IMR-90 (cell line): Measurements from ENCODE around the gene CCDC88C. TPM values are rescaled to one million over a fixed set of nuclear protein-coding genes. Genes with fewer than 3 reads are reported as not detected.

Experiments
- ATAC-seq: fragments of 200-7000 bp; cut with Tn5 transposase; 2 replicates; pipeline ENCODE4 v1.9.1; 2020; ENCODE audit warnings: low read depth, mild to moderate bottlenecking, moderate library complexity
- BruUV-seq: library from RNA; stranded (reverse); fragments of 400-500 nt; replicated peaks from 2 replicates; lab custom pipeline; 2021; lab: Mats Ljungman, UMichigan
- CTCF ChIA-PET: fragments of 300-600 bp; formaldehyde crosslinking; extraction: SDS; loops from one replicate; lab custom pipeline; 2021; ENCODE audit warnings: antibody characterized with exemption; lab: Yijun Ruan, JAX
- POLR2A ChIA-PET: fragments of 300-600 bp; sonication (Branson Sonifier 250); formaldehyde crosslinking; loops from one replicate; lab custom pipeline; 2022; ENCODE audit warnings: antibody characterized with exemption; ENCODE audit not compliant: unreplicated experiment; lab: Charles Lee
- DNase-seq: peaks from one replicate; pipeline ENCODE4 v3.0.0; 2013
- H2AFZ ChIP-seq: replicated peaks from 2 replicates; pipeline ENCODE3; 2013; ENCODE audit warnings: low read length, mild to moderate bottlenecking; ENCODE audit not compliant: poor library complexity
- H2AK5ac ChIP-seq: 2 replicates; pipeline ENCODE4 v1.6.1; 2013; ENCODE audit warnings: low read depth, low read length, inconsistent platforms
- H2AK9ac ChIP-seq: replicated peaks from 2 replicates; pipeline ENCODE3; 2013; ENCODE audit warnings: mild to moderate bottlenecking, low read depth, low read length, moderate library complexity; ENCODE audit not compliant: poor library complexity
- H2BK120ac ChIP-seq: 2 replicates; pipeline ENCODE4 v1.6.1; 2013; ENCODE audit warnings: low read depth, low read length, inconsistent platforms
- H2BK15ac ChIP-seq: 3 replicates; pipeline ENCODE4 v1.6.1; 2013; ENCODE audit warnings: low read depth, low read length, inconsistent platforms
- H2BK20ac ChIP-seq: 2 replicates; pipeline ENCODE4 v1.6.1; 2013; ENCODE audit warnings: low read depth, mild to moderate bottlenecking, inconsistent platforms, low read length, moderate library complexity
- H2BK5ac ChIP-seq: 2 replicates; pipeline ENCODE4 v1.6.1; 2013; ENCODE audit warnings: mild to moderate bottlenecking, low read depth, low read length, inconsistent platforms; ENCODE audit not compliant: poor library complexity, severe bottlenecking
- H3K14ac ChIP-seq: replicated peaks from 2 replicates; pipeline ENCODE4 v1.6.1; 2013; ENCODE audit warnings: low read depth, low read length, inconsistent platforms
- H3K18ac ChIP-seq: 2 replicates; pipeline ENCODE4 v1.6.1; 2013; ENCODE audit warnings: low read depth, low read length, control low read depth
- H3K23ac ChIP-seq: 2 replicates; pipeline ENCODE4 v1.6.1; 2013; ENCODE audit warnings: low read depth, low read length, inconsistent platforms
- H3K27ac ChIP-seq: 2 replicates; pipeline ENCODE4 v1.5.1; 2013; ENCODE audit warnings: mild to moderate bottlenecking, control low read depth, low read length; ENCODE audit not compliant: insufficient read depth
- H3K27me3 ChIP-seq: 2 replicates; pipeline ENCODE4 v1.6.1; 2013; ENCODE audit warnings: low read length; ENCODE audit not compliant: control insufficient read depth, insufficient read depth
- H3K36me3 ChIP-seq: 2 replicates; pipeline ENCODE4 v1.6.1; 2013; ENCODE audit warnings: low read length, mixed read lengths; ENCODE audit not compliant: control insufficient read depth, insufficient read depth
- H3K4ac ChIP-seq: 2 replicates; pipeline ENCODE4 v1.6.1; 2013; ENCODE audit warnings: low read depth, low read length, inconsistent platforms
- H3K4me1 ChIP-seq: 2 replicates; pipeline ENCODE4 v1.6.1; 2013; ENCODE audit warnings: low read length, mixed read lengths; ENCODE audit not compliant: control insufficient read depth, insufficient read depth
- H3K4me2 ChIP-seq: 2 replicates; pipeline ENCODE4 v1.6.1; 2013; ENCODE audit warnings: low read depth, mild to moderate bottlenecking, control low read depth, low read length, moderate library complexity
- H3K4me3 ChIP-seq: 2 replicates; pipeline ENCODE4 v1.5.1; 2013; ENCODE audit warnings: low read depth, mild to moderate bottlenecking, control low read depth, low read length, moderate library complexity; ENCODE audit not compliant: insufficient read depth
- H3K56ac ChIP-seq: 2 replicates; pipeline ENCODE4 v1.6.1; 2013; ENCODE audit warnings: low read length, inconsistent platforms; ENCODE audit not compliant: insufficient read depth; ENCODE audit errors: extremely low read depth
- H3K79me1 ChIP-seq, 2 experiments: 2 replicates each; pipeline ENCODE4 v1.6.1; 2013; ENCODE audit warnings: low read length in 2 of 2, inconsistent platforms in 1 of 2, low read depth in 1 of 2
- H3K9ac ChIP-seq: 2 replicates; pipeline ENCODE4 v1.6.1; 2013; ENCODE audit warnings: low read depth, low read length, control low read depth
- H3K9me1 ChIP-seq: 2 replicates; pipeline ENCODE4 v1.6.1; 2013; ENCODE audit warnings: low read length, inconsistent platforms; ENCODE audit not compliant: insufficient read depth
- H3K9me3 ChIP-seq: 2 replicates; pipeline ENCODE4 v1.6.1; 2013; ENCODE audit warnings: low read length; ENCODE audit not compliant: control insufficient read depth, insufficient read depth
- H4K20me1 ChIP-seq: 2 replicates; pipeline ENCODE4 v1.6.1; 2013; ENCODE audit warnings: low read length, inconsistent platforms; ENCODE audit not compliant: insufficient read depth
- H4K5ac ChIP-seq: 2 replicates; pipeline ENCODE4 v1.6.1; 2013; ENCODE audit warnings: mild to moderate bottlenecking, low read depth, low read length, control low read depth
- H4K8ac ChIP-seq, 2 experiments: 2 replicates each; pipeline ENCODE4 v1.6.1; 2013; ENCODE audit warnings: low read depth in 2 of 2, low read length in 2 of 2, control low read depth in 1 of 2, inconsistent platforms in 1 of 2
- H4K91ac ChIP-seq: 2 replicates; pipeline ENCODE4 v1.6.1; 2013; ENCODE audit warnings: low read depth, low read length, inconsistent platforms; ENCODE audit not compliant: insufficient read depth
- BHLHE40 ChIP-seq: fragments of 150-350 bp; IDR thresholded peaks from 2 replicates; pipeline ENCODE4 v1.6.1; 2016; ENCODE audit warnings: mild to moderate bottlenecking, low read depth, low read length
- CEBPB ChIP-seq: IDR thresholded peaks from 2 replicates; pipeline ENCODE4 v1.6.1; 2012; ENCODE audit warnings: low read depth, low read length, improper control_type of control experiment
- CHD1 ChIP-seq: IDR thresholded peaks from 2 replicates; pipeline ENCODE4 v1.6.1; 2012; ENCODE audit warnings: low read depth, low read length, improper control_type of control experiment
- CTCF ChIP-seq: conservative IDR thresholded peaks from 2 replicates; pipeline ENCODE4 v1.5.1; 2012; ENCODE audit warnings: mild to moderate bottlenecking, low read depth, low read length, improper control_type of control experiment
- FOS ChIP-seq: fragments of 150-350 bp; IDR thresholded peaks from 2 replicates; pipeline ENCODE4 v1.6.1; 2016; ENCODE audit warnings: low read depth, low read length
- RAD21 ChIP-seq: IDR thresholded peaks from 2 replicates; pipeline ENCODE4 v1.6.1; 2012; ENCODE audit warnings: low read length, improper control_type of control experiment
- RFX5 ChIP-seq: IDR thresholded peaks from 2 replicates; pipeline ENCODE4 v1.8.0; 2012; ENCODE audit warnings: low read depth, mild to moderate bottlenecking, low read length, moderate library complexity
- SMC3 ChIP-seq: fragments of 150-350 bp; IDR thresholded peaks from 2 replicates; pipeline ENCODE4 v1.6.1; 2016; ENCODE audit warnings: low read depth, mild to moderate bottlenecking, antibody characterized with exemption, low read length, moderate library complexity
- WGBS, 2 experiments: methylation state at CpG; one replicate each; pipeline versions ENCODE4 v1.1.5 to v1.1.7; 2013; ENCODE audit warnings: missing lambda C conversion rate in 2 of 2; ENCODE audit not compliant: insufficient read length in 1 of 2; ENCODE audit errors: extremely low coverage in 2 of 2; 5-methylcytosine and 5-hydroxymethylcytosine counted together
- dilution Hi-C: fragments of 300-500 bp; cut with HindIII; formaldehyde crosslinking; loops from one replicate; pipeline ENCODE4 v1.14.3; 2018; ENCODE audit warnings: low sequenced_read_pairs; ENCODE audit not compliant: unreplicated experiment
- in situ Hi-C: fragments of 300-500 bp; cut with MboI; formaldehyde crosslinking; loops from 3 replicates; pipeline ENCODE4 v1.14.3; 2019; ENCODE audit warnings: low sequenced_read_pairs, inconsistent platforms, mixed read lengths
- intact Hi-C: fragments of 100-400 bp; cut with micrococcal nuclease; formaldehyde crosslinking; loops from 2 replicates; pipeline ENCODE4 v1.10.0; 2022
- polyA plus RNA-seq, 3 experiments: library from polyadenylated mRNA; depleted of rRNA; stranded (reverse); fragments of >200 nt; gene quantifications; 2 replicates each; pipeline ENCODE4 v1.2.3, GENCODE V29; 2012; ENCODE audit warnings: low replicate concordance in 1 of 3
- total RNA-seq: library from RNA; depleted of rRNA; stranded (reverse); fragments of >200 nt; gene quantifications from 2 replicates; pipeline ENCODE4 v1.2.3, GENCODE V29; 2012

The CCDC88C gene
- total and polyA plus RNA-seq, 2 of the 4 experiments (the other 2 are of a cell fraction), result 0.17 to 0.18 TPM

GRCh38 chr14:91299121-91300115 lies 118.2 kb downstream of the CCDC88C start (continued):
- TF ChIP-seq CEBPB (no peak), CHD1 (no peak)

GRCh38 chr14:91298576-91298975 lies 119.0 kb downstream of the CCDC88C start:
- Histone ChIP-seq H4K8ac (no peak overlapping the region), H3K27me3 (peaks cover 15% of the 10 kb centered on the region), H3K56ac (no peak overlapping the region), H3K9me1 (no peaks in the 10 kb centered on the region), H4K5ac (no peak overlapping the region), H3K79me1 (no peaks in the 10 kb centered on the region), H3K4ac (no peak overlapping the region), H4K91ac (no peak overlapping the region), H3K4me2 (no peak overlapping the region), H3K9me3 (no peaks in the 10 kb centered on the region), H3K9ac (no peak overlapping the region), H2BK20ac (no peak overlapping the region), H3K4me1 (no peaks in the 10 kb centered on the region), H3K27ac (no peak overlapping the region), H2BK15ac (no peak overlapping the region), H2BK5ac (no peak overlapping the region), H2AFZ (no peak overlapping the region), H3K18ac (no peak overlapping the region), H2AK9ac (no peak overlapping the region), H4K20me1 (no peaks in the 10 kb centered on the region), H2AK5ac (no peak overlapping the region), H2BK120ac (no peak overlapping the region), H3K4me3 (no peak overlapping the region), H3K23ac (no peak overlapping the region), H3K36me3 (no peaks in the 10 kb centered on the region), H3K14ac (no peak overlapping the region)
- no TSS peak for BruUV-seq
- DNase-seq (no peak), ATAC-seq (no peak)
- dilution Hi-C loops, result no loop called here
- no CpG with 5 or more reads among the region's 11 CpGs for WGBS, 2 experiments
- ChIA-PET CTCF (no interaction called here), POLR2A (no interaction called here)
- intact Hi-C loops, result no loop called here
- TF ChIP-seq BHLHE40 (no peak), FOS (no peak), RFX5 (no peak), SMC3 (no peak), RAD21 (no peak), CEBPB (no peak), CHD1 (no peak), CTCF (no peak)
- in situ Hi-C loops, result no loop called here
